Measurements from ENCODE around the gene BABAM2. TPM values are rescaled to one million over a fixed set of nuclear protein-coding genes. Genes with fewer than 3 reads are reported as not detected.

Gene BABAM2
- total RNA-seq, 1 experiment from 2014 or later = 27.1 TPM

- DNase-seq = no peak
- H3K27ac ChIP-seq (ENCODE audit: insufficient read length, low read depth, low read length) = no peak overlapping the region
- H4K91ac ChIP-seq (ENCODE audit: insufficient read length, low read depth, low read length) = no peak overlapping the region
- H3K14ac ChIP-seq (ENCODE audit: insufficient read depth, low read length) = no peak overlapping the region
- H3K18ac ChIP-seq (ENCODE audit: insufficient read length, low read depth, low read length) = no peak overlapping the region
- H2BK12ac ChIP-seq (ENCODE audit: insufficient read length, low read depth, low read length) = no peak overlapping the region
- no peak overlapping the region for H3K4ac ChIP-seq (ENCODE audit: low read depth, low read length)
- no peak overlapping the region for H3T11ph ChIP-seq (ENCODE audit: low read length)
- WGBS (ENCODE audit: extremely low coverage, insufficient read length, low lambda C conversion rate) = no CpG with 5 or more reads among the region's 16 CpGs
- no peak overlapping the region for H3K4me2 ChIP-seq (ENCODE audit: insufficient read depth, insufficient read length, low read length)
- no peak overlapping the region for H2BK20ac ChIP-seq (ENCODE audit: low read depth, low read length, poor library complexity, severe bottlenecking)
- H3K27me3 Mint-ChIP-seq (ENCODE audit: low read depth) = peaks cover 1% of the 10 kb centered on the region; the same call in 1 of the 2 replicates
- H3K23me2 ChIP-seq (ENCODE audit: insufficient read length, low read depth, low read length, poor library complexity, severe bottlenecking) = no peaks in the 10 kb centered on the region
- no peak overlapping the region for H3K9ac ChIP-seq (ENCODE audit: extremely low read depth, insufficient read length, low read length)
- no peaks in the 10 kb centered on the region for H3K79me1 ChIP-seq (ENCODE audit: insufficient read depth, low read depth, low read length, poor library complexity, severe bottlenecking)
- H3K9me3 ChIP-seq (ENCODE audit: control insufficient read depth, low read depth, low read length) = no peaks in the 10 kb centered on the region
- H4K8ac ChIP-seq (replicated peaks; ENCODE audit: insufficient read length, low read depth, low read length) = no peak overlapping the region
- H3K9me3 Mint-ChIP-seq = no peaks in the 10 kb centered on the region
- no peak overlapping the region for H2BK120ac ChIP-seq (ENCODE audit: low read depth, low read length, poor library complexity, severe bottlenecking)
- no peak overlapping the region for H2AK5ac ChIP-seq (ENCODE audit: insufficient read length, low read length)
- no peak overlapping the region for H3K23ac ChIP-seq (ENCODE audit: insufficient read length, low read depth, low read length)
- H3K4me1 ChIP-seq (ENCODE audit: insufficient read depth, low read length) = no peaks in the 10 kb centered on the region
- no peaks in the 10 kb centered on the region for H4K20me1 ChIP-seq (ENCODE audit: control insufficient read depth, insufficient read depth, insufficient read length)
- no peak for TF ChIP-seq CTCF (conservative IDR thresholded peaks at IDR 0.05)
- H3K79me2 ChIP-seq (ENCODE audit: insufficient read depth, low read length) = no peaks in the 10 kb centered on the region
- H3K56ac ChIP-seq (ENCODE audit: insufficient read length, low read depth, low read length) = no peak overlapping the region
- H3K36me3 Mint-ChIP-seq (ENCODE audit: insufficient read depth in 1 of 3, low read depth in 3 of 3) = no peaks in the 10 kb centered on the region; a peak in 1 of 7 replicates
- no peak overlapping the region for H2AFZ ChIP-seq (ENCODE audit: low read length)
- no peaks in the 10 kb centered on the region for H3K27me3 ChIP-seq (ENCODE audit: insufficient read depth, low read length)
- no peak overlapping the region for H3K4me3 Mint-ChIP-seq
- no peak overlapping the region for H2BK15ac ChIP-seq (ENCODE audit: low read depth, low read length)
- H3K27ac Mint-ChIP-seq = peak overlapping the region in 1 of 3 experiments; percentile 82; a peak in 1 of 7 replicates
- H4K5ac ChIP-seq (ENCODE audit: insufficient read length, low read depth, low read length) = no peak overlapping the region
- no peak overlapping the region for H2BK5ac ChIP-seq (ENCODE audit: insufficient read length, low read length)
- peaks cover 14 to 22% of the 10 kb centered on the region in 2 experiments for H3K4me1 Mint-ChIP-seq
These were observed 446.6 kb downstream of the BABAM2 start for GRCh38 chr2:28336982-28337627.

Measured in H9 (cell line).